ENCODE measurements around the gene ANGPTL7. TPM values are rescaled to one million over a fixed set of nuclear protein-coding genes. Genes with fewer than 3 reads are reported as not detected.
A peak's percentile ranks its signal among the peaks of the same experiment; 100 is the strongest.
"Not testable (repeated sequence)": the region's sequence is repeated elsewhere in the genome, so short reads cannot be mapped to it uniquely, and the experiment has no call there.

Gene ANGPTL7
- total RNA-seq, 4 donors from 2014 or later, result 11.0 to 38.7 (median 16.9) TPM

DNA sequence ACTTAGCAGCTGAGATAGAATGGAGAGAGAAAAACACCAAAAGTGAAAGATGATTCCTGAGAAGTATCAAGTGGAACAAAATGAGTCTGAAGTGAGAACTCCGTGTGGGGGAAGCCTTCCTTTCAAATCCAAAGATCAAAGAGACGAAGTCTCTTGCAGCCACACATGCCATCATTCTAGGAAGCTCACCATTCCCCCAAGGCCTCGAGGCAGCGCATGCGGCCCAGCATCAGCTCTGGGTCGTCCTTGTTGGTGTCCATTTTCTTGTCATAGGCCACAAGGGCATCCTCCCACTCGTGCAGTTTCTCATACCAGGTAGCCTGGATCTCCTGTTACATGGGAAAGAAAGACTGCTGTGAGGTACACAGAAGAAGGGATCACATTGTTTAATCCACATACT lies 32.2 kb upstream of the ANGPTL7 start:
- ATAC-seq (ENCODE audit: low FRiP score) (no peak), DNase-seq (ENCODE audit: low spot score) (no peak)
- TF ChIP-seq, protein P1, sequence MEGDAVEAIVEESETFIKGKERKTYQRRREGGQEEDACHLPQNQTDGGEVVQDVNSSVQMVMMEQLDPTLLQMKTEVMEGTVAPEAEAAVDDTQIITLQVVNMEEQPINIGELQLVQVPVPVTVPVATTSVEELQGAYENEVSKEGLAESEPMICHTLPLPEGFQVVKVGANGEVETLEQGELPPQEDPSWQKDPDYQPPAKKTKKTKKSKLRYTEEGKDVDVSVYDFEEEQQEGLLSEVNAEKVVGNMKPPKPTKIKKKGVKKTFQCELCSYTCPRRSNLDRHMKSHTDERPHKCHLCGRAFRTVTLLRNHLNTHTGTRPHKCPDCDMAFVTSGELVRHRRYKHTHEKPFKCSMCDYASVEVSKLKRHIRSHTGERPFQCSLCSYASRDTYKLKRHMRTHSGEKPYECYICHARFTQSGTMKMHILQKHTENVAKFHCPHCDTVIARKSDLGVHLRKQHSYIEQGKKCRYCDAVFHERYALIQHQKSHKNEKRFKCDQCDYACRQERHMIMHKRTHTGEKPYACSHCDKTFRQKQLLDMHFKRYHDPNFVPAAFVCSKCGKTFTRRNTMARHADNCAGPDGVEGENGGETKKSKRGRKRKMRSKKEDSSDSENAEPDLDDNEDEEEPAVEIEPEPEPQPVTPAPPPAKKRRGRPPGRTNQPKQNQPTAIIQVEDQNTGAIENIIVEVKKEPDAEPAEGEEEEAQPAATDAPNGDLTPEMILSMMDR (IDR thresholded peaks at IDR 0.05), result no peak

DNA sequence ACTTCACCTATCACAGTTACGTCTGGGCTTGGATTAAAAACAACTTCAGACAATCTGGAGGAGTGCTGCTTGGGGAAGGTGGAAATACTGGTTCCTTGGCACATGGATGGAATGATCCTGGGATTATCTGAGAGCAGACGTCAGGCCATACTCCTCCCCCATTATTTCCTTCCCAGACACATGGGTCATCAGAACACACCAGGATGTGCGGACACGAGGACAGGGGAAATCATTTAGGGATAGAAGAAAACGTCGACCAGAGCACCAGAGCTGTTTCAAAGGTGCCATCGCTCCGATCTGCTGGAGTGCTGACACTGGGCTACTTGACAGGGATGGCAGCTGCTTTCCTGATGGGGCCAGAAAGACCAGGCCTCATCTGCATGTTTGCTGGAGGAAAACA lies 31.8 kb upstream of the ANGPTL7 start:
- ATAC-seq (ENCODE audit: low FRiP score) (peak; percentile 8), DNase-seq (ENCODE audit: low spot score) (no peak)
- TF ChIP-seq, protein P1 (IDR thresholded peaks at IDR 0.05), result no peak

DNA sequence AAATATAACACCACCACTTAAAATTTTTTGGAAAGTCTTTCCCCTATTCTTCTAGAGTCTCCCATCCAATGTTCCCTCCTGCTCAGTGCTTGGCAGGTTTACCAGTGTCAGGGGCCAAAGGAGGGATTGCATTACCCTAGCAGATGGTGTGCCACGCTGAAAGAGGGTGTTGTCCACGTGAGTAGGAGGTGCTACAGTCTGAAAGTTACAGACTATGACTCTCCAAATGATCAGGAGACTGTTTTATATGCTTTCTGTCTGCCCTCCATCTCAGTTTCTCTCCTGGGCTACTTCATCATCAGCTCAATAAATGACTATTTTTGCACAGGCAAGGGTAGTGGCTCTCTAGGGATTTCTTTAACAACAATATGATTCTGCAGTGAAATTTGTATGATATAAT lies 31.3 kb upstream of the ANGPTL7 start:
- ATAC-seq (ENCODE audit: low FRiP score) (peak; percentile 64), DNase-seq (ENCODE audit: low spot score) (no peak)
- TF ChIP-seq, protein P1 (IDR thresholded peaks at IDR 0.05), result no peak

DNA sequence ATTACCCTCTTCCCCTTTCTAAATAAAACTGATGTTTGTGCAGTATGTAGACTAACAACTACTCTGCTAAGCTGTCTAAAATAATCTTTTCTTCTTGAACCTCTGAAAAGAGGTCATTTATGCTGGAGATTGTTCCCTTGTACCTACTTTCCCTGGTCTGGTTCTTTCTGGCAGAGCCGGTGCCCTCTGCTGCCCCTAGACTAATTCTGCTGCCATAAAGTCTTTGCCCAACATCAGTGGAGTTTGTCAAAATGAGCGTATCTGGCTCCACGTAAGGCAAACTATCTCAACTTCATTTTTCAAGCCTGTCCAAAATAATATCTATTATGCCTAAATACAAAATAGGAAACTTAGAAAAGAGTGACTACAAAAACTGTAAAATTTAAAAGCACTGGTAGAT lies 30.9 kb upstream of the ANGPTL7 start:
- DNase-seq (ENCODE audit: low spot score), result no peak
- TF ChIP-seq, protein P1 (IDR thresholded peaks at IDR 0.05), result no peak
- ATAC-seq (ENCODE audit: low FRiP score), result no peak

DNA sequence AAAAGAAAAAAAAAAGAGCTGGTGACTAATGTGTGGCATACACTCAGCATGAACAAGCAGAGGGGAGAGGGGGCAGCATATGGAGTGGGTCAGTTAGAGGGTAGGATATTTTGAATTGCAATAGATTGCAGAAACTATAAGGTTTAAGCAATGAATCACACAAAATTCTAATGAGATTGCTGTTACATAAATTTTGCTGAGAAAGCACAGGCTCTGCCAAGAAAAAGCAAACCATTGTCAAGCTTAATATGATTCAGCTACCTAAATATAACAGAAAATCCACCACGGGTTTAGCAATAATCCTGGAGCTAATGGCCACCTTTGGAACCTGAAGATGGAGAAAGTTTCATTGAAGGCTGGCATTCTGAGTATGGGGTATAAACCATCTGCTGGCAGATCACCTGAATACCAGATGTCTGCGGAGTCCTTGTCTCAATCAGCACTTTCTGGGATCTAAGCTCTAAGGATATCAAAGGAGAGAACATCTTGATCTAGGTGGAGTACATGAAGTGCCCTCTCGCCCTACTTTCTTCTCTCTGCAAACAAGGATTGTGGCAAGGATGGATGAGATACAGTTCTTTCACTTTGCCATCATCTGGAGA lies 30.3 kb upstream of the ANGPTL7 start:
- TF ChIP-seq, protein P1 (IDR thresholded peaks at IDR 0.05), result no peak
- peak; percentile 97 for ATAC-seq (ENCODE audit: low FRiP score)
- no peak for DNase-seq (ENCODE audit: low spot score)

DNA sequence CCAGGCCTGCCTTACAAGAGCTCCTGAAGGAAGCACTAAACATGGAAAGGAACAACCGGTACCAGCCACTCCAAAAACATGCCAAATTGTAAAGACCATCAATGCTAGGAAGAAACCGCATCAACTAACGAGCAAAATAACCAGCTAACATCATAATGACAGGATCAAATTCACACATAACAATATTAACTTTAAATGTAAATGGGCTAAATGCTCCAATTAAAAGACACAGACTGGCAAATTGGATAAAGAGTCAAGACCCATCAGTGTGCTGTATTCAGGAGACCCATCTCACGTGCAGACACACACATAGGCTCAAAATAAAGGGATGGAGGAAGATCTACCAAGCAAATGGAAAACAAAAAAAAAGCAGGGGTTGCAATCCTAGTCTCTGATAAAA lies 26.4 kb upstream of the ANGPTL7 start:
- not testable (repeated sequence) for DNase-seq (ENCODE audit: low spot score); ATAC-seq (ENCODE audit: low FRiP score)

DNA sequence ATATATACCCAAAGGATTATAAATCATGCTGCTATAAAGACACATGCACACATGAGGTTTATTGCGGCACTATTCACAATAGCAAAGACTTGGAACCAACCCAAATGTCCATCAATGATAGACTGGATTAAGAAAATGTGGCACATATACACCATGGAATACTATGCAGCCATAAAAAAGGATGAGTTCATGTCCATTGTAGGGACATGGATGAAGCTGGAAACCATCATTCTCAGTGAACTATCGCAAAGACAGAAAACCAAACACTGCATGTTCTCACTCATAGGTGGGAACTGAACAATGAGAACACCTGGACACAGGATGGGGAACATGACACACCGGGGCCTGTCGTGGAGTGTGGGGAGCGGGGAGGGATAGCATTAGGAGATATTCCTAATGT lies 22.4 kb upstream of the ANGPTL7 start:
- not testable (repeated sequence) for ATAC-seq (ENCODE audit: low FRiP score); DNase-seq (ENCODE audit: low spot score)

DNA sequence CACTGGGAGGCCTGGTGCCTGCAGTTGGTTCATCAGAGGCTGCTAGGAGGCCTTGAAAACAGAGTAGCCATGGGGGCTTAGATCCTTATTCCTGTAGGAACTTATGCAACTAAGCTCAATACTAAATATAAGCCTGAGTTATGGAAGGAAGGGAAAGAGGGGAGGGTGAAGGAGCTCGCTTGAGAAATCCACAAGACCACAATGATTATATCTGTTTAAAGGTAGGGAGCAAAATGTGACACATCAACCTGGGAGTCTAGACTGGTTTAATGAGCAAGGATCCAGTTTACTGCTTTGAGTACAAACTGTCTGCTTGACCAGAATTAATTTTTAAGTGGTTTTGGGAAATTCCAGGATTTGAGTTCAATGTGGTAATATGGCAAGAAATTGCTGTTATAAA lies 20.4 kb upstream of the ANGPTL7 start:
- ATAC-seq (ENCODE audit: low FRiP score) (no peak), DNase-seq (ENCODE audit: low spot score) (no peak)
- TF ChIP-seq, protein P1 (IDR thresholded peaks at IDR 0.05), result no peak

Data from omental fat pad (tissue), 4 donors.